ENCODE results near the gene HTR7. TPM values are rescaled to one million over a fixed set of nuclear protein-coding genes. Genes with fewer than 3 reads are reported as not detected.
"Not testable (repeated sequence)": the region's sequence is repeated elsewhere in the genome, so short reads cannot be mapped to it uniquely, and the experiment has no call there.

The HTR7 gene
- total RNA-seq, 2 experiments from 2014 or later, result 0.08 TPM

DNA sequence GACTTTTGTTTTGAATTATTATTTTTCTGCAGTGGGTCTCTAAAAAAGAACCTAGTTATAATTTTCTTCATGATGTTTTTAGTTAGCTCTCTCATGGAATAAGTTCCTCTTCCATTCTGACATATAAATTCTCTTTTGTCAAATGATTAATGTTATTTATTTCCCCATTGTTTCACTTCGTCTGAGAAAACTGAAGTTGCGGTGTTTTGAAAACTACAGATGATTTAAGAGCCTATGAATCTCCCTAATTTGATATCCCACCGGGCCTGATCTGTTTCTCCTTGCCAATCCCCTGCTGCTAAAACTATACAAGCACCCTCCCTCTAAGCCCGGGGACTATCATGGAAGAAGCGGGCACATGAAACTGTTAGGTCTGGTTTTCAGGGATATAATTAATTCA is 41.4 kb downstream of the HTR7 start:
- TF ChIP-seq, protein P1, sequence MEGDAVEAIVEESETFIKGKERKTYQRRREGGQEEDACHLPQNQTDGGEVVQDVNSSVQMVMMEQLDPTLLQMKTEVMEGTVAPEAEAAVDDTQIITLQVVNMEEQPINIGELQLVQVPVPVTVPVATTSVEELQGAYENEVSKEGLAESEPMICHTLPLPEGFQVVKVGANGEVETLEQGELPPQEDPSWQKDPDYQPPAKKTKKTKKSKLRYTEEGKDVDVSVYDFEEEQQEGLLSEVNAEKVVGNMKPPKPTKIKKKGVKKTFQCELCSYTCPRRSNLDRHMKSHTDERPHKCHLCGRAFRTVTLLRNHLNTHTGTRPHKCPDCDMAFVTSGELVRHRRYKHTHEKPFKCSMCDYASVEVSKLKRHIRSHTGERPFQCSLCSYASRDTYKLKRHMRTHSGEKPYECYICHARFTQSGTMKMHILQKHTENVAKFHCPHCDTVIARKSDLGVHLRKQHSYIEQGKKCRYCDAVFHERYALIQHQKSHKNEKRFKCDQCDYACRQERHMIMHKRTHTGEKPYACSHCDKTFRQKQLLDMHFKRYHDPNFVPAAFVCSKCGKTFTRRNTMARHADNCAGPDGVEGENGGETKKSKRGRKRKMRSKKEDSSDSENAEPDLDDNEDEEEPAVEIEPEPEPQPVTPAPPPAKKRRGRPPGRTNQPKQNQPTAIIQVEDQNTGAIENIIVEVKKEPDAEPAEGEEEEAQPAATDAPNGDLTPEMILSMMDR (IDR thresholded peaks at IDR 0.05), result no peak
- no peaks in the 10 kb centered on the region for H3K27me3 ChIP-seq (ENCODE audit: control insufficient read depth in 1 of 2, insufficient read depth in 2 of 2, low read length in 2 of 2)
- POLR2A ChIA-PET, result interaction anchor here (0.6 kb wide), 1 partner anchor 396 kb away, joined by 3 read pairs; no protein-coding TSS in a partner anchor
- no peak overlapping the region for H3K27ac Mint-ChIP-seq
- CTCF ChIA-PET, result no interaction called here
- ATAC-seq (ENCODE audit: poor library complexity), result no peak
- peak in 1 of 14 experiments; percentile 1 for DNase-seq
- H3K27ac ChIP-seq (ENCODE audit: low read depth in 1 of 2, low read length in 2 of 2), result no peak overlapping the region
- H3K4me3 ChIP-seq (ENCODE audit: low read length), result no peak overlapping the region
- H3K36me3 Mint-ChIP-seq (ENCODE audit: low read depth), result no peaks in the 10 kb centered on the region
- no peaks in the 10 kb centered on the region for H3K4me1 Mint-ChIP-seq (ENCODE audit: low read depth)
- intact Hi-C loops (cut with DNase I, micrococcal nuclease), result no loop called here
- H3K9me3 ChIP-seq (ENCODE audit: control insufficient read depth in 1 of 2, insufficient read depth in 1 of 2, low read length in 2 of 2), result no peaks in the 10 kb centered on the region
- H3K27me3 Mint-ChIP-seq, result no peaks in the 10 kb centered on the region
- no peaks in the 10 kb centered on the region for H3K36me3 ChIP-seq (ENCODE audit: insufficient read depth, low read length)
- no peak overlapping the region for H3K4me3 Mint-ChIP-seq
- H3K9me3 Mint-ChIP-seq, result no peaks in the 10 kb centered on the region
- H3K4me1 ChIP-seq (ENCODE audit: insufficient read depth, low read length), result no peaks in the 10 kb centered on the region

- ChIA-PET POLR2A (interaction anchor here (0.7 kb wide), 1 partner anchor 326 kb away, joined by 3 read pairs; no protein-coding TSS in a partner anchor), CTCF (no interaction called here)
- Mint-ChIP-seq H3K4me1 (ENCODE audit: low read depth) (no peaks in the 10 kb centered on the region), H3K9me3 (no peaks in the 10 kb centered on the region), H3K27ac (no peak overlapping the region), H3K27me3 (no peaks in the 10 kb centered on the region), H3K36me3 (ENCODE audit: low read depth) (no peaks in the 10 kb centered on the region), H3K4me3 (no peak overlapping the region)
- TF ChIP-seq, protein P1 (IDR thresholded peaks at IDR 0.05), result no peak
- Histone ChIP-seq H3K27me3 (ENCODE audit: control insufficient read depth in 1 of 2, insufficient read depth in 2 of 2, low read length in 2 of 2) (no peaks in the 10 kb centered on the region), H3K4me3 (ENCODE audit: low read length) (no peak overlapping the region), H3K9me3 (ENCODE audit: control insufficient read depth in 1 of 2, insufficient read depth in 1 of 2, low read length in 2 of 2) (no peaks in the 10 kb centered on the region), H3K4me1 (ENCODE audit: insufficient read depth, low read length) (no peaks in the 10 kb centered on the region), H3K27ac (ENCODE audit: low read depth in 1 of 2, low read length in 2 of 2) (no peak overlapping the region), H3K36me3 (ENCODE audit: insufficient read depth, low read length) (no peaks in the 10 kb centered on the region)
- DNase-seq (no peak), ATAC-seq (ENCODE audit: poor library complexity) (no peak)
- intact Hi-C loops (cut with DNase I, micrococcal nuclease), result no loop called here
Observed at GRCh38 chr10:90813594-90814365, 44.1 kb downstream of the HTR7 start.

- H3K4me1 ChIP-seq (ENCODE audit: insufficient read depth, low read length); H3K4me3 Mint-ChIP-seq; H3K27ac Mint-ChIP-seq; CTCF ChIA-PET; H3K27ac ChIP-seq (ENCODE audit: low read depth in 1 of 2, low read length in 2 of 2); H3K4me3 ChIP-seq (ENCODE audit: low read length); ATAC-seq (ENCODE audit: poor library complexity); H3K27me3 Mint-ChIP-seq; H3K9me3 ChIP-seq (ENCODE audit: control insufficient read depth in 1 of 2, insufficient read depth in 1 of 2, low read length in 2 of 2); H3K36me3 Mint-ChIP-seq (ENCODE audit: low read depth); POLR2A ChIA-PET; intact Hi-C loops (cut with DNase I, micrococcal nuclease); H3K4me1 Mint-ChIP-seq (ENCODE audit: low read depth); DNase-seq; H3K27me3 ChIP-seq (ENCODE audit: control insufficient read depth in 1 of 2, insufficient read depth in 2 of 2, low read length in 2 of 2); H3K36me3 ChIP-seq (ENCODE audit: insufficient read depth, low read length); H3K9me3 Mint-ChIP-seq: not testable (repeated sequence)
Observed at GRCh38 chr10:90807106-90807505, 50.7 kb downstream of the HTR7 start.

- H3K27ac ChIP-seq (ENCODE audit: low read depth in 1 of 2, low read length in 2 of 2), result no peak overlapping the region
- Mint-ChIP-seq H3K4me3 (no peak overlapping the region), H3K36me3 (ENCODE audit: low read depth) (no peaks in the 10 kb centered on the region)
Observed at GRCh38 chr10:90806677-90807076, 51.2 kb downstream of the HTR7 start.

More at GRCh38 chr10:90806677-90807076, 51.2 kb downstream of the HTR7 start:
- H3K27me3 Mint-ChIP-seq, result peaks cover 6% of the 10 kb centered on the region
- Histone ChIP-seq H3K9me3 (ENCODE audit: control insufficient read depth in 1 of 2, insufficient read depth in 1 of 2, low read length in 2 of 2) (no peaks in the 10 kb centered on the region), H3K4me3 (ENCODE audit: low read length) (no peak overlapping the region), H3K4me1 (ENCODE audit: insufficient read depth, low read length) (no peaks in the 10 kb centered on the region), H3K36me3 (ENCODE audit: insufficient read depth, low read length) (no peaks in the 10 kb centered on the region), H3K27me3 (ENCODE audit: control insufficient read depth in 1 of 2, insufficient read depth in 2 of 2, low read length in 2 of 2) (no peaks in the 10 kb centered on the region)
- DNase-seq, result no peak
- no peak for ATAC-seq (ENCODE audit: poor library complexity)
- no peaks in the 10 kb centered on the region for H3K9me3 Mint-ChIP-seq
- ChIA-PET CTCF (no interaction called here), POLR2A (no interaction called here)
- TF ChIP-seq, protein P1 (IDR thresholded peaks at IDR 0.05), result no peak
- H3K27ac Mint-ChIP-seq, result no peak overlapping the region
- no peaks in the 10 kb centered on the region for H3K4me1 Mint-ChIP-seq (ENCODE audit: low read depth)
- intact Hi-C loops (cut with DNase I, micrococcal nuclease), result no loop called here

Measured in CD4-positive, alpha-beta T cell (primary cell).